ENCODE data around the gene TSBP1. TPM values are rescaled to one million over a fixed set of nuclear protein-coding genes. Genes with fewer than 3 reads are reported as not detected.
"Not testable (repeated sequence)": the region's sequence is repeated elsewhere in the genome, so short reads cannot be mapped to it uniquely, and the experiment has no call there.

The TSBP1 gene
- total RNA-seq, 4 donors from 2014 or later: not detected

GRCh38 chr6:32327103-32327502, 44.6 kb downstream of the TSBP1 start:
- in situ Hi-C loops (cut with MboI; ENCODE audit: low sequenced_read_pairs in 4 of 4): no loop called here
- Histone ChIP-seq H3K27ac (no peak overlapping the region), H3K27me3 (no peaks in the 10 kb centered on the region), H3K36me3 (no peaks in the 10 kb centered on the region), H3K4me3 (no peak overlapping the region), H3K9me3 (no peaks in the 10 kb centered on the region), H3K4me1 (no peaks in the 10 kb centered on the region)
- DNase-seq: no peak
- no peak for ATAC-seq
- intact Hi-C loops (cut with DNase I; ENCODE audit: low total_unique reads): no loop called here
- TF ChIP-seq, protein P1, sequence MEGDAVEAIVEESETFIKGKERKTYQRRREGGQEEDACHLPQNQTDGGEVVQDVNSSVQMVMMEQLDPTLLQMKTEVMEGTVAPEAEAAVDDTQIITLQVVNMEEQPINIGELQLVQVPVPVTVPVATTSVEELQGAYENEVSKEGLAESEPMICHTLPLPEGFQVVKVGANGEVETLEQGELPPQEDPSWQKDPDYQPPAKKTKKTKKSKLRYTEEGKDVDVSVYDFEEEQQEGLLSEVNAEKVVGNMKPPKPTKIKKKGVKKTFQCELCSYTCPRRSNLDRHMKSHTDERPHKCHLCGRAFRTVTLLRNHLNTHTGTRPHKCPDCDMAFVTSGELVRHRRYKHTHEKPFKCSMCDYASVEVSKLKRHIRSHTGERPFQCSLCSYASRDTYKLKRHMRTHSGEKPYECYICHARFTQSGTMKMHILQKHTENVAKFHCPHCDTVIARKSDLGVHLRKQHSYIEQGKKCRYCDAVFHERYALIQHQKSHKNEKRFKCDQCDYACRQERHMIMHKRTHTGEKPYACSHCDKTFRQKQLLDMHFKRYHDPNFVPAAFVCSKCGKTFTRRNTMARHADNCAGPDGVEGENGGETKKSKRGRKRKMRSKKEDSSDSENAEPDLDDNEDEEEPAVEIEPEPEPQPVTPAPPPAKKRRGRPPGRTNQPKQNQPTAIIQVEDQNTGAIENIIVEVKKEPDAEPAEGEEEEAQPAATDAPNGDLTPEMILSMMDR (IDR thresholded peaks at IDR 0.05 in 4 of 5, conservative IDR thresholded peaks at IDR 0.05 in 1 of 5): no peak
- TF ChIP-seq POLR2A (IDR thresholded peaks at IDR 0.05): no peak

DNA sequence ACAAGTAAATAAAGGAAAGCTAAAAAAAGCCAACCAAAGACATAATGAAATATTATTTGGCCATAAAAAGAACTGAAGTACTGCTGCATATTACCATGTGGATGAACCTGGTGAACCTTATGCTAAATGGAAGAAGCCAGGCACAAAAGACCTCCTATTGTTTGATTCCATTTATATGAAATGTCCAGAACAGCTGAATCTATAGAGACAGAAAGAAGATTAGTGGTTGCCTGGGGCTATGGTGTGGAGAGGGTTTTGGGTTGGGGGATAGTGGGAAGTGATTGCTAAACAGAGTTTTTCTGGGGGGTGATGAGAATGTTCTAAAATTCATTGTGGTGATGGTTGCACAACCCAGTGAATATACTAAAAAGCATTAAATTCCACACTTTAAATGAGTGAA, 53.2 kb downstream of the TSBP1 start:
- in situ Hi-C loops (cut with MboI; ENCODE audit: low sequenced_read_pairs in 4 of 4): no loop called here
- no peak for TF ChIP-seq POLR2A (IDR thresholded peaks at IDR 0.05)
- TF ChIP-seq, protein P1 (IDR thresholded peaks at IDR 0.05 in 4 of 5, conservative IDR thresholded peaks at IDR 0.05 in 1 of 5): no peak

GRCh38 chr6:32317541-32317940, 54.2 kb downstream of the TSBP1 start:
- intact Hi-C loops (cut with DNase I; ENCODE audit: low total_unique reads) (no loop called here), in situ Hi-C loops (cut with MboI; ENCODE audit: low sequenced_read_pairs in 4 of 4) (no loop called here)
- H3K4me3 ChIP-seq: no peak overlapping the region
- H3K27ac ChIP-seq: no peak overlapping the region
- no peak for ATAC-seq
- H3K36me3 ChIP-seq: no peaks in the 10 kb centered on the region
- no peak for DNase-seq
- H3K4me1 ChIP-seq: no peaks in the 10 kb centered on the region
- no peaks in the 10 kb centered on the region for H3K27me3 ChIP-seq
- TF ChIP-seq, protein P1 (IDR thresholded peaks at IDR 0.05 in 4 of 5, conservative IDR thresholded peaks at IDR 0.05 in 1 of 5): no peak
- TF ChIP-seq POLR2A (IDR thresholded peaks at IDR 0.05): no peak
- no peaks in the 10 kb centered on the region for H3K9me3 ChIP-seq

More for the DNA sequence above, 53.2 kb downstream of the TSBP1 start:
- no peaks in the 10 kb centered on the region for H3K4me1 ChIP-seq
- H3K9me3 ChIP-seq: no peaks in the 10 kb centered on the region
- H3K27me3 ChIP-seq: no peaks in the 10 kb centered on the region
- H3K4me3 ChIP-seq: no peak overlapping the region
- no peak overlapping the region for H3K27ac ChIP-seq
- intact Hi-C loops (cut with DNase I; ENCODE audit: low total_unique reads): no loop called here
- DNase-seq (no peak), ATAC-seq (no peak)
- no peaks in the 10 kb centered on the region for H3K36me3 ChIP-seq

- intact Hi-C loops (cut with DNase I; ENCODE audit: low total_unique reads): no loop called here
- DNase-seq (no peak), ATAC-seq (no peak)
- no peaks in the 10 kb centered on the region for H3K36me3 ChIP-seq
- H3K27ac ChIP-seq: no peak overlapping the region
- H3K4me3 ChIP-seq: no peak overlapping the region
- no peaks in the 10 kb centered on the region for H3K9me3 ChIP-seq
- H3K27me3 ChIP-seq: no peaks in the 10 kb centered on the region
- no peaks in the 10 kb centered on the region for H3K4me1 ChIP-seq
- in situ Hi-C loops (cut with MboI; ENCODE audit: low sequenced_read_pairs in 4 of 4): no loop called here
- no peak for TF ChIP-seq POLR2A (IDR thresholded peaks at IDR 0.05)
- TF ChIP-seq, protein P1 (IDR thresholded peaks at IDR 0.05 in 4 of 5, conservative IDR thresholded peaks at IDR 0.05 in 1 of 5): no peak
Observed at GRCh38 chr6:32313964-32314363, 57.7 kb downstream of the TSBP1 start.

DNA sequence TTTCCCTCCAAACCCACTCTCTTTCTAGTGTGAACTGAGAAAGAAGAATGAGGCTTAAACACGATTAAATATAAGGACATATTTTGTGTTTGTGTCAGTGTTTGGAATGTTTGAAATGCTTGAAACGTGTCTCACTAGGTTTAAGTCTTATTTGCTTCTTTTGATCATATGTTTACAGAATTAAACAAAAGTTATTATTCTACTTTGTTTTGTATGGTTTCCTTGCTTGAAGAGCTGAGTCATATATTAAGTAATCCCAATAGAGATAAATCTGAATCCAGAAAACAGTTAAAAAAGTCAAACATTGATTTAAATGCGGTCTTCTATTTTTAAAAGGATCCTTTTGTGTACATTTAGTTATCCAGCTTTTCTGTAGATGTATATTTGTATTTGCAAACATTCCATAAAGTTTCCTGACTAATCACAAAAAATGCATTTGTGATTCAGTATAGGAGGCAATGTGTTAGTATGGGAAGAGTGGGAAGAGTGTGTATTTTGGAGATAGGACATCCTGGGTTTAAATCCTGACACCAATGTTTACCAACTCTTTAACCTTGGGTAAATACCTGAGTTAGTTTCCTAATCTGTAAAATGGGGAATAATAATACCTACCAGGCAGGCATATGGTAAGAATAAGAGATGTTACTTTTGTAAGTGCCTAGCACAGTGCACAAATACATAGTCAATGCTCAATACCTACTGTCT, 72.9 kb downstream of the TSBP1 start:
- Histone ChIP-seq H3K4me1 (no peaks in the 10 kb centered on the region), H3K9me3 (no peaks in the 10 kb centered on the region), H3K36me3 (no peaks in the 10 kb centered on the region), H3K27ac (no peak overlapping the region), H3K27me3 (no peaks in the 10 kb centered on the region), H3K4me3 (no peak overlapping the region)
- DNase-seq (no peak), ATAC-seq (no peak)
- in situ Hi-C loops (cut with MboI; ENCODE audit: low sequenced_read_pairs in 4 of 4) (no loop called here), intact Hi-C loops (cut with DNase I; ENCODE audit: low total_unique reads) (no loop called here)
- no peak for TF ChIP-seq POLR2A (IDR thresholded peaks at IDR 0.05)

- H3K27me3 ChIP-seq; in situ Hi-C loops (cut with MboI; ENCODE audit: low sequenced_read_pairs in 4 of 4); DNase-seq; H3K4me3 ChIP-seq; H3K4me1 ChIP-seq; ATAC-seq; H3K27ac ChIP-seq; intact Hi-C loops (cut with DNase I; ENCODE audit: low total_unique reads); H3K36me3 ChIP-seq; H3K9me3 ChIP-seq: not testable (repeated sequence)
Observed at GRCh38 chr6:32294980-32295379, 76.7 kb downstream of the TSBP1 start.
